ENCODE measurements around the gene PTPRG. TPM values are rescaled to one million over a fixed set of nuclear protein-coding genes. Genes with fewer than 3 reads are reported as not detected.
A peak's percentile ranks its signal among the peaks of the same experiment; 100 is the strongest.

PTPRG gene
- total RNA-seq, 3 donors from 2014 or later (not counting 1 experiment from before 2014, with no cell fraction given), result 1.0 to 2.9 (median 2.5) TPM

- intact Hi-C loops (cut with micrococcal nuclease), result no loop called here
- H3K4me3 Mint-ChIP-seq, result no peak overlapping the region
- WGBS (ENCODE audit: insufficient coverage), result 68% methylated on average over 4 of the region's 6 CpGs
These were observed 108.4 kb downstream of the PTPRG start for GRCh38 chr3:61669668-61670299.

GRCh38 chr3:61673651-61674050 is 112.3 kb downstream of the PTPRG start:
- Mint-ChIP-seq H3K4me1 (no peaks in the 10 kb centered on the region), H3K9me3 (peaks cover 0 to 2% of the 10 kb centered on the region in 2 donors), H3K27ac (no peak overlapping the region), H3K36me3 (no peaks in the 10 kb centered on the region), H3K4me3 (no peak overlapping the region), H3K27me3 (ENCODE audit: low read depth in 2 of 2) (no peaks in the 10 kb centered on the region)
- Histone ChIP-seq H3K4me3 (ENCODE audit: low read length) (no peak overlapping the region), H3K4me1 (ENCODE audit: control insufficient read depth, insufficient read depth, low read length) (no peaks in the 10 kb centered on the region), H3K27me3 (ENCODE audit: control insufficient read depth, insufficient read depth, low read length) (no peaks in the 10 kb centered on the region), H3K36me3 (ENCODE audit: control insufficient read depth, insufficient read depth, low read length) (no peaks in the 10 kb centered on the region), H3K27ac (ENCODE audit: low read length) (no peak overlapping the region), H3K9me3 (ENCODE audit: control insufficient read depth, insufficient read depth, low read length) (no peaks in the 10 kb centered on the region)
- DNase-seq (no peak), ATAC-seq (no peak)
- WGBS (ENCODE audit: insufficient coverage), result 83% methylated on average over 2 of the region's 3 CpGs
- intact Hi-C loops (cut with micrococcal nuclease), result no loop called here
- TF ChIP-seq CTCF (IDR thresholded peaks at IDR 0.05), result no peak

More at GRCh38 chr3:61669668-61670299, 108.4 kb downstream of the PTPRG start:
- Histone ChIP-seq H3K4me1 (ENCODE audit: control insufficient read depth, insufficient read depth, low read length) (no peaks in the 10 kb centered on the region), H3K4me3 (ENCODE audit: low read length) (no peak overlapping the region), H3K27me3 (ENCODE audit: control insufficient read depth, insufficient read depth, low read length) (no peaks in the 10 kb centered on the region), H3K36me3 (ENCODE audit: control insufficient read depth, insufficient read depth, low read length) (no peaks in the 10 kb centered on the region), H3K9me3 (ENCODE audit: control insufficient read depth, insufficient read depth, low read length) (no peaks in the 10 kb centered on the region), H3K27ac (ENCODE audit: low read length) (no peak overlapping the region)
- no peak for TF ChIP-seq CTCF (IDR thresholded peaks at IDR 0.05)
- Mint-ChIP-seq H3K36me3 (no peaks in the 10 kb centered on the region), H3K9me3 (no peaks in the 10 kb centered on the region), H3K27ac (no peak overlapping the region), H3K4me1 (no peaks in the 10 kb centered on the region), H3K27me3 (ENCODE audit: low read depth in 2 of 2) (no peaks in the 10 kb centered on the region)
- DNase-seq (no peak), ATAC-seq (peak in 1 of 3 donors; percentile 17)

- Mint-ChIP-seq H3K36me3 (no peaks in the 10 kb centered on the region), H3K9me3 (peaks cover 0 to 2% of the 10 kb centered on the region in 2 donors), H3K4me1 (no peaks in the 10 kb centered on the region), H3K27ac (no peak overlapping the region), H3K27me3 (ENCODE audit: low read depth in 2 of 2) (no peaks in the 10 kb centered on the region), H3K4me3 (no peak overlapping the region)
- Histone ChIP-seq H3K4me3 (ENCODE audit: low read length) (no peak overlapping the region), H3K4me1 (ENCODE audit: control insufficient read depth, insufficient read depth, low read length) (no peaks in the 10 kb centered on the region), H3K9me3 (ENCODE audit: control insufficient read depth, insufficient read depth, low read length) (no peaks in the 10 kb centered on the region), H3K27me3 (ENCODE audit: control insufficient read depth, insufficient read depth, low read length) (no peaks in the 10 kb centered on the region), H3K27ac (ENCODE audit: low read length) (no peak overlapping the region), H3K36me3 (ENCODE audit: control insufficient read depth, insufficient read depth, low read length) (no peaks in the 10 kb centered on the region)
- no peak for TF ChIP-seq CTCF (IDR thresholded peaks at IDR 0.05)
- no CpG with 5 or more reads among the region's 1 CpG for WGBS (ENCODE audit: insufficient coverage)
- ATAC-seq (no peak), DNase-seq (no peak)
- intact Hi-C loops (cut with micrococcal nuclease), result no loop called here
These were observed 113.2 kb downstream of the PTPRG start for GRCh38 chr3:61674596-61674995.

GRCh38 chr3:61679026-61679425 is 117.7 kb downstream of the PTPRG start:
- 85% methylated on average over 4 of the region's 4 CpGs for WGBS (ENCODE audit: insufficient coverage)
- peaks cover 0 to 2% of the 10 kb centered on the region in 2 donors for H3K9me3 Mint-ChIP-seq
- H3K27me3 Mint-ChIP-seq (ENCODE audit: low read depth in 2 of 2), result no peaks in the 10 kb centered on the region
- Histone ChIP-seq H3K27me3 (ENCODE audit: control insufficient read depth, insufficient read depth, low read length) (no peaks in the 10 kb centered on the region), H3K36me3 (ENCODE audit: control insufficient read depth, insufficient read depth, low read length) (no peaks in the 10 kb centered on the region), H3K9me3 (ENCODE audit: control insufficient read depth, insufficient read depth, low read length) (no peaks in the 10 kb centered on the region), H3K4me1 (ENCODE audit: control insufficient read depth, insufficient read depth, low read length) (no peaks in the 10 kb centered on the region), H3K27ac (ENCODE audit: low read length) (no peak overlapping the region), H3K4me3 (ENCODE audit: low read length) (no peak overlapping the region)
- no peak overlapping the region for H3K27ac Mint-ChIP-seq
- ATAC-seq (no peak), DNase-seq (no peak)
- no peaks in the 10 kb centered on the region for H3K4me1 Mint-ChIP-seq
- no peak for TF ChIP-seq CTCF (IDR thresholded peaks at IDR 0.05)
- H3K36me3 Mint-ChIP-seq, result no peaks in the 10 kb centered on the region
- intact Hi-C loops (cut with micrococcal nuclease), result no loop called here
- H3K4me3 Mint-ChIP-seq, result no peak overlapping the region

Data from natural killer cell (primary cell).